Thymus (tissue), 11 donors: Measurements from ENCODE around the gene OR56B4. TPM values are rescaled to one million over a fixed set of nuclear protein-coding genes. Genes with fewer than 3 reads are reported as not detected.

ENCODE experiments used
- DNase-seq, 9 donors: peaks; one replicate each; pipeline ENCODE4 v3.0.0-alpha.2; 2013; ENCODE audit warnings: low spot score in 9 of 9, low read depth in 6 of 9, missing footprints in 1 of 9
- H3K27ac ChIP-seq, 2 donors: one replicate each; pipeline ENCODE4 v1.5.1; 2013; ENCODE audit warnings: control low read depth in 1 of 2, low read depth in 1 of 2, low read length in 1 of 2, mild to moderate bottlenecking in 1 of 2, moderate library complexity in 1 of 2
- H3K27me3 ChIP-seq, 2 donors: one replicate each; pipeline ENCODE4 v1.5.1; 2013; ENCODE audit warnings: low read length in 1 of 2; ENCODE audit not compliant: control insufficient read depth in 2 of 2, insufficient read depth in 1 of 2
- H3K36me3 ChIP-seq, 2 donors: one replicate each; pipeline ENCODE4 v1.5.1; 2013; ENCODE audit warnings: low read length in 1 of 2, mild to moderate bottlenecking in 1 of 2, moderate library complexity in 1 of 2; ENCODE audit not compliant: control insufficient read depth in 2 of 2, insufficient read depth in 2 of 2
- H3K4me1 ChIP-seq, 2 donors: one replicate each; pipeline ENCODE4 v1.5.1; 2013; ENCODE audit warnings: low read length in 2 of 2; ENCODE audit not compliant: control insufficient read depth in 2 of 2, insufficient read depth in 2 of 2
- H3K4me3 ChIP-seq, 2 donors: one replicate each; pipeline ENCODE4 v1.5.1; 2013; ENCODE audit warnings: low read length in 2 of 2, control low read depth in 1 of 2, mild to moderate bottlenecking in 1 of 2
- H3K9me3 ChIP-seq, 2 donors: one replicate each; pipeline ENCODE4 v1.5.1; 2013; ENCODE audit warnings: low read length in 1 of 2, mild to moderate bottlenecking in 1 of 2; ENCODE audit not compliant: control insufficient read depth in 2 of 2, insufficient read depth in 1 of 2
- WGBS: extraction: QIAGEN DNeasy Blood & Tissue Kit; methylation state at CpG from one replicate; pipeline ENCODE4 v1.1.7; 2013; 5-methylcytosine and 5-hydroxymethylcytosine counted together
- polyA plus RNA-seq: library from polyadenylated mRNA; stranded (reverse); fragments of 200-250 nt; gene quantifications from one replicate; pipeline ENCODE4 v1.2.3, GENCODE V29; 2013
- total RNA-seq: library from RNA; stranded (reverse); fragments of 120-200 nt; gene quantifications from one replicate; pipeline ENCODE4 v1.2.4, GENCODE V29; 2013
- donor health status: healthy.

Gene OR56B4
- total and polyA plus RNA-seq, 2 donors, result not detected

DNA sequence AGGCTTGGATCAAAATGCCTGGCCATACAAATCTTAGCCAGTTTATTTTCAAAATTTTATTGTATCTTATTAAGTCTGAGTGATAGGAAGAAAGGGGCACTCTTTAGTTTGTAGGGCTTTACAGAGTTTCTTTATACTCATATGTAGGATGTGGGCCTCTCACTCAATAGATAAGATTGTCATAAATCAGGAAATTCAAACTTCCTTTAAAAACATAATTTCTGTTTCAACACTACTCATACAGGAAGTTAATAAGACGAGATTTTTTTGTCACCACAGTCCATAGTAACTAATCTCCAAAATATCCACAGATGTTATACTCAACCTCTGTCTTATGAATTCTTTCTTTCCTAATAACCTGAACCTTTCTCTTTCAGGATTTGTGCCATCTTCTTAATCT, 13.3 kb upstream of the OR56B4 start:
- 3% methylated on average over 1 of the region's 1 CpG for WGBS
- Histone ChIP-seq H3K27me3 (no peaks in the 10 kb centered on the region), H3K9me3 (no peaks in the 10 kb centered on the region), H3K4me3 (no peak overlapping the region), H3K4me1 (no peaks in the 10 kb centered on the region), H3K36me3 (no peaks in the 10 kb centered on the region), H3K27ac (no peak overlapping the region)
- DNase-seq, result no peak

GRCh38 chr11:6095798-6096197, 11.7 kb upstream of the OR56B4 start:
- WGBS, result 91% methylated on average over 2 of the region's 2 CpGs
- no peaks in the 10 kb centered on the region for H3K27me3 ChIP-seq

GRCh38 chr11:6096417-6096816, 11.1 kb upstream of the OR56B4 start:
- Histone ChIP-seq H3K4me3 (no peak overlapping the region), H3K36me3 (no peaks in the 10 kb centered on the region), H3K27me3 (no peaks in the 10 kb centered on the region), H3K9me3 (no peaks in the 10 kb centered on the region), H3K4me1 (no peaks in the 10 kb centered on the region), H3K27ac (no peak overlapping the region)
- WGBS, result 74% methylated on average over 2 of the region's 2 CpGs
- no peak for DNase-seq

More at GRCh38 chr11:6095798-6096197, 11.7 kb upstream of the OR56B4 start:
- Histone ChIP-seq H3K36me3 (no peaks in the 10 kb centered on the region), H3K4me3 (no peak overlapping the region), H3K27ac (no peak overlapping the region), H3K9me3 (no peaks in the 10 kb centered on the region), H3K4me1 (no peaks in the 10 kb centered on the region)
- no peak for DNase-seq

GRCh38 chr11:6099577-6099976, 7.9 kb upstream of the OR56B4 start:
- Histone ChIP-seq H3K4me3 (no peak overlapping the region), H3K27ac (no peak overlapping the region), H3K9me3 (no peaks in the 10 kb centered on the region), H3K4me1 (no peaks in the 10 kb centered on the region), H3K36me3 (no peaks in the 10 kb centered on the region), H3K27me3 (no peaks in the 10 kb centered on the region)
- DNase-seq, result no peak
- WGBS, result 43% methylated on average over 2 of the region's 2 CpGs

DNA sequence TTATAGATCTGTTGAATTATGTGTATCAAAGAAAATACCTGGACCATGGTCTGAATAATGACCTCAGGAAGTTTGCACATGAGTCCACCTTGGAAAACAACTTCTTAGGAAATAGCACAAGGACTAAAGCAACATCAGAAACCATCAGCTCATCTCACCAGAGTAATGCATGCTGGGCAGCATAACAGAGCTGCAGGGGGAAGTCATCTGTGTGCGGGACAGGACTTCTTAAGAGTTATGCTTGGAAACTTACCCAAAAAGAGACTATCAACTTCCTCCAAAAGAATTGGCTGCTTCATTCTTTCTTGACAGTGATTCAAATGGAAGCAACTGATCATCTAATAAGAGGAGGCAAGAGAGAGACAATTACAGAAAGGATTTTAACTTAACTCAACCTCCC, 2.5 kb downstream of the OR56B4 start:
- DNase-seq, result no peak
- Histone ChIP-seq H3K4me3 (no peak overlapping the region), H3K36me3 (no peaks in the 10 kb centered on the region), H3K27ac (no peak overlapping the region), H3K9me3 (no peaks in the 10 kb centered on the region), H3K27me3 (no peaks in the 10 kb centered on the region), H3K4me1 (no peaks in the 10 kb centered on the region)
- 38% methylated on average over 1 of the region's 1 CpG for WGBS

- no peaks in the 10 kb centered on the region for H3K27me3 ChIP-seq
- 85% methylated on average over 2 of the region's 2 CpGs for WGBS
- H3K36me3 ChIP-seq, result no peaks in the 10 kb centered on the region
- H3K27ac ChIP-seq, result no peak overlapping the region
- H3K9me3 ChIP-seq, result peaks cover 0 to 5% of the 10 kb centered on the region in 2 donors
- DNase-seq, result no peak
- H3K4me3 ChIP-seq, result no peak overlapping the region
- no peaks in the 10 kb centered on the region for H3K4me1 ChIP-seq
These were observed 4.2 kb downstream of the OR56B4 start for GRCh38 chr11:6111673-6112072.

DNA sequence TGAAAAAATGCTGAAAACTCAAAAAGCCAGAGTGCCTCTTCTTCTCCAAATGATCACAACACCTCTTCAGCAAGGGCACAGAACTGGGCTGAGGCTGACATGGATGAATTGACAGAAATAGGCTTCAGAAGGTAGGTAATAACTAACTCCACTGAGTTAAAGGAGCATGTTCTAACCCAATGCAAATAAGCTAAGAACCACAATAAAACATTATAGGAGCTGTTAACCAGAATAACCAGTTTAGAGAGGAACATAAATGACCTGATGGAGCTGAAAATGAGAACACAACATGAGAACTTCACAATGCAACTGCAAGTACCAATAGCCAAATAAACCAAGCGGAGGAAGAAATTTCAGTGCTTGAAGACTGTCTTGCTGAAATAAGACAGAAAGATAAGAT, 9.2 kb downstream of the OR56B4 start:
- no peak for DNase-seq
- WGBS, result 96% methylated on average over 1 of the region's 1 CpG

GRCh38 chr11:6124245-6124644, 16.8 kb downstream of the OR56B4 start:
- no peak overlapping the region for H3K4me3 ChIP-seq
- H3K36me3 ChIP-seq, result no peaks in the 10 kb centered on the region
- H3K9me3 ChIP-seq, result no peaks in the 10 kb centered on the region
- no peak overlapping the region for H3K27ac ChIP-seq
- 47% methylated on average over 3 of the region's 3 CpGs for WGBS
- no peaks in the 10 kb centered on the region for H3K27me3 ChIP-seq
- DNase-seq, result no peak
- no peaks in the 10 kb centered on the region for H3K4me1 ChIP-seq

More for the DNA sequence above, 9.2 kb downstream of the OR56B4 start:
- Histone ChIP-seq H3K27me3 (no peaks in the 10 kb centered on the region), H3K27ac (no peak overlapping the region), H3K9me3 (peaks cover 0 to 5% of the 10 kb centered on the region in 2 donors), H3K36me3 (no peaks in the 10 kb centered on the region), H3K4me3 (no peak overlapping the region), H3K4me1 (no peaks in the 10 kb centered on the region)

GRCh38 chr11:6127881-6128280, 20.4 kb downstream of the OR56B4 start:
- Histone ChIP-seq H3K36me3 (no peaks in the 10 kb centered on the region), H3K4me1 (no peaks in the 10 kb centered on the region), H3K27me3 (no peaks in the 10 kb centered on the region), H3K4me3 (no peak overlapping the region), H3K9me3 (no peaks in the 10 kb centered on the region), H3K27ac (no peak overlapping the region)
- 51% methylated on average over 4 of the region's 4 CpGs for WGBS
- DNase-seq, result no peak

- Histone ChIP-seq H3K9me3 (no peaks in the 10 kb centered on the region), H3K27me3 (no peaks in the 10 kb centered on the region), H3K36me3 (no peaks in the 10 kb centered on the region), H3K4me1 (no peaks in the 10 kb centered on the region), H3K4me3 (no peak overlapping the region), H3K27ac (no peak overlapping the region)
- no peak for DNase-seq
- WGBS, result 80% methylated on average over 1 of the region's 1 CpG
These were observed 21.5 kb downstream of the OR56B4 start for GRCh38 chr11:6129011-6129410.
